Stimulated activated CD4-positive, alpha-beta T cell treated with anti-CD3 and anti-CD28 coated beads, Interleukin-15, amount 100 ng/mL, for 24 hours (primary cell): Measurements from ENCODE around the gene MANEAL.
"Not testable (repeated sequence)": the region's sequence is repeated elsewhere in the genome, so short reads cannot be mapped to it uniquely, and the experiment has no call there.

Experiments used
- DNase-seq: peaks from one replicate; pipeline ENCODE4 v3.0.0-alpha.2; 2020

MANEAL gene, protein sequence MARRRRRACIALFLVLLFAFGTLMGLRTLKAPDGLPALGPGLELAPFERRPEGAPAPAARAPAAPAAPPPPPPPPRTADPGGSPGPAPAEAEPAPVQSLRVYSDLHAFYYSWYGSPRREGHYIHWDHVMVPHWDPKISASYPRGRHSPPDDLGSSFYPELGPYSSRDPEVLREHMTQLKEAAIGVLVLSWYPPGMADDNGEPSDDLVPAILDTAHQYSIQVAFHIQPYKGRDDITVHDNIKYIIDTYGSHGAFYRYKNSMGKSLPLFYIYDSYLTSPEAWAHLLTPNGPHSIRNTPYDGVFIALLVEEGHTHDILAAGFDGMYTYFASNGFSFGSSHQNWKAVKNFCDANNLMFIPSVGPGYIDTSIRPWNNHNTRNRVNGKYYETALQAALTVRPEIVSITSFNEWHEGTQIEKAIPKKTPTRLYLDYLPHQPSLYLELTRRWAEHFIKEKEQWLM

DNA sequence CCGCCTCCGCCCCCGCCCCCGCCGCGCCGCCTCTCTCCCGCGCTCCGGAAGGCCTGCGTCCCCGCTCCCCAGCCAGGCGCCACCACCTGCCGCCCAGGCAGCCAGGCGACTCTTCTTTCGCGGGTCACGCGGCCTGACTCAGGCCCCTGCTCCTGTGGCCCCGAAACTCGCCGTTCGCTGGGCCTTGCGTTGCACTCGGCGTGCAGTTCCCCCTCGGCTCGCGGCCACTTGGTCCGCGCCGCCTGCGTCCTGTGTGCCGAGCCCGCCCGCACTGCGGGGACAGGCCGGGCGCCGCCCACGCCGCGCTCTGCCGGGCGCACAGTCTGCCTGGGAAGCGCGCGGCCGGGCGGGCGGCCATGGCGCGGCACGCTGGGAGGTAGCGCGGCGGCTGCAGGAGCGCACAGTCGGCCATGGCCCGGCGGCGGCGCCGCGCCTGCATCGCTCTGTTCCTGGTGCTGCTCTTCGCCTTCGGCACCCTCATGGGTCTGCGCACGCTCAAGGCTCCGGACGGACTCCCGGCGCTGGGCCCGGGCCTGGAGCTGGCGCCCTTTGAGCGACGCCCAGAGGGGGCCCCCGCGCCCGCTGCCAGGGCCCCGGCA lies at the start of gene MANEAL:
MANEAL (plus strand) TSS at position 75 of the 599 bp plus-strand sequence; CDS start at position 411, 336 bp downstream.
- DNase-seq = peak; percentile 58

DNA sequence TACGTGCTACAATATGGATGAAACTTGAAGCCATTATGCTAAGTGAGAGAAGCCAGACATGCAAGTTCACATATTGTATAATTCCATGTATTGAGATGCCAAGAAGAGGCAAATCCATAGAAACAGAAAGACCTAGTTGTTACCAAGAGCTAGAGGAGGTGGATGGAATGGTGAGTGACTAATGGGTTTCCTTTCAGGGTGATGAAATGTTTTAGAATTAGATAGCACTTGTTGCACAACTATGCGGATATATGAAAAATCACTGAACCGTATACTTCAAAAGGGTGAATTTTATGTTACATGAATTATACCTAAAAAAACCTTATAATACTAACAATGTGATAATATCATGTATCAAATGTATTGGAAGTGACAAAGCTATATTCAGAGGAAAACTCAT lies 46.8 kb upstream of the MANEAL start:
- DNase-seq = no peak

DNA sequence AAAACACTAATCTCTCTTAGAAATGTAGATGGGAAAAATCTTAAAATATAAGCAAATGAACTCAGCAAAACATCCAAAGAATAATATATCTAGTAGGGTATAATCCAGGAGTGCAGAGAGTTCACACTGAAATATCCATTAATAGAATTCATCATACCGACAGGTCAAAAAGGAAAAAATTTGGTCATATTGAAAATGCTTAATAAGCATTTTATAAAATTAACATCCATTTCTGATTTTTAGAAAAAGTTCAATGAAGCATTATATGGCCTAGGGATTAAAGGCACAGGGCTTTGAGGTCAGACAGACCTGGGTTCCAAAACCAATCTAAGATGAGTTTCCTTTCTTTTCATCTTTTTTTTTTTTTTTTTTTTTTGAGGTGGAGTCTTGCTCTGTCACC lies 45.1 kb upstream of the MANEAL start:
- DNase-seq = no peak

DNA sequence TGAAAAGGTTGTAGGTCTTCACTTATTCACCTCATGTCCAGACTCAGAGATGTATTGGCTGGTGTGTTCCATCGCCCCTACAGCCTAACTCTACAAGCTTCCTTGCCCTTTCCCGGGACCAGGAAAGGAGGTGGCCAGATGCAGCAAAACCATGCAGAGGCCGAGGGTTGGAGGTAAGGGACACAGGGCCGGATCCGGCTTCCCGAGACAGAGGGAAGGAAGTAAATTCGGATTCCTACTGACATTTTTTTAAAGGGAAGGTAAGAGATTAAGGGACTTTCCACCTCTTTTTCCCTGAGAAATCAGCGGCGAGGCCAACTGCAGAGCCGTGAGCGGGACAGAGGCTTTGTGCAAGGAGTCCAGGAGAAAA lies 41.4 kb upstream of the MANEAL start:
- DNase-seq = no peak

DNA sequence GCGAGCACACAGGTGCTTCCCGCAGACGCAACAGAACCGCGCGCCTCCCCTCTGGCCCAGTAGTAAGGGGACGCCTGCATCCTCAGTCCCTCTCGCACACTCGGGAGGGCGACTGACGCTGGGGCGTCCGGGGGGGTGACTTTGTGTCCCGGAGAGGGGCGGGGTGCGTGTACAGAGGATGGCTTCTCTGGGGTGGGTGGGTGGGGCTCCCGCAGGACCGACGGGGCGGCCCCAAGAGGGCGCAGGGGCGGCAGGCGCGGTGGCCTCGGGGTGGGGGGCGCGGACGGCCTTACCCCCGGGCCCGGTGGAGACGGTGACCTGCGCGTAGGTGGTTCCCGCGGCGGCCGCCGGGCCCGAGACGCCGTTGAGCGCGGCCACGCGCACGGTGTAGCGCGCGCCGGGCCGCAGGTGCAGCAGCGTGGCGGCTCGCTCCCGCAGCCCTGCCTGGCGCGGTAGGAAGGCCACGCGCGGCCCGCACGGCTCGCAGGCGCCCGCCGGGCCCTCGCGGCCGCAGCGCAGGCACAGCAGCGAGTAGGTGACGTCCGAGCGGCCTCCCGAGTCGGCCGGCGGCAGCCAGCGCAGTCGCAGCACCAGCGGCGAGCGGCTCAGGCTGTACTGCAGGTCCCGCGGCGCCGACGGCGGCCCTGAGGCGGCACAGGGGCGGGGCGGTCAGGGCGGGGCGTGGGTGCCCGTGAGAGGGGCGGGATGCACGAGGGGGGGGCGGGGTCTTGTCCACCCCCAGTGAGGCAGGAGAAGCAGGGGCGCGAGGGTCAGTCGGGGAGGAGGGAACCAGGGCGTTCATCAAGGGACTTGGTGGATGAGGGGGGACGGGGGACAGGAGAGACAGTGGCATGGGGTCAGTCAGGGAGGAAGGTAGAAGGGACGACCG lies 40.8 kb upstream of the MANEAL start:
- peak; percentile 64 for DNase-seq

DNA sequence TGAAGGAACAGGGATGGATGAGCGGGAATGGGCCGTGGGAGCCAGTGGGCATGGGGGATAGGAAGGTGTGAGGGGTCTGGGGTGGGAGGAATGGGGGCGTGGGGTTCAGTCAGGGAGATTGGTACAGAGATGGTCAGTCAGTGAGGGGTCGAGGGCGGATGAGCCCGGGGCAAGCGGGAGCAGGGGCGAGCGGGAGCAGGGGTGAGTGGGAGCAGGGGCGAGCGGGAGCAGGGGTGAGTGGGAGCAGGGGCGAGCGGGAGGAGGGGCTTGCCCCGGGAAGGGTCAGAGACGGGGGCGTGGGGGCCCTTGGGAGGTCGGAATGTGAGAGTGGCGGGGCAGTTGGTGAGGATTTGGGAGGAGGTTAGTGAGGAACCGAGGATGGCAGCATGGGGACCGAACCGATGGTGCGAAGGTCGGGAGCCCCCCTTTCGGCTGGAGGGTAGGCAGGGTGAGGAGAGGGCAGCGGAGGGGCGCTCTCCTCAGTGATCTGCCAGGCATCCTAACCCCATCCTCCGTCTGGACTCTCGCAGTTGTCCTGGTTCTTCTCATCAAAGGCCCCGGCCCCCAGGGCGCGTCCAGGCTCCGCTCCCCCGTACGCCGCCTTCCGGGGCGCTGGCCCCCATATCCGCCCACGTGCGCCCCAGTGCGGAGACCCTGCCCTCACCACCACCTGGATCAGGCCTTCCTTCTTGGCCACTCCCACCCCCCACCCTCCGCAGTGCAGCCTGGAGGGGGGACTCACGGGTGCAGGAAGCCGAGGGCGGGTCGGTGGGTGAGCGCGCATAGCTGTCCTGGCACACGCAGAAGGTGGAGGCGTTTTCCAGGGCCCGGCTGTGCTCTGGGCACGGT lies 40.0 kb upstream of the MANEAL start:
- DNase-seq = peak; percentile 14

DNA sequence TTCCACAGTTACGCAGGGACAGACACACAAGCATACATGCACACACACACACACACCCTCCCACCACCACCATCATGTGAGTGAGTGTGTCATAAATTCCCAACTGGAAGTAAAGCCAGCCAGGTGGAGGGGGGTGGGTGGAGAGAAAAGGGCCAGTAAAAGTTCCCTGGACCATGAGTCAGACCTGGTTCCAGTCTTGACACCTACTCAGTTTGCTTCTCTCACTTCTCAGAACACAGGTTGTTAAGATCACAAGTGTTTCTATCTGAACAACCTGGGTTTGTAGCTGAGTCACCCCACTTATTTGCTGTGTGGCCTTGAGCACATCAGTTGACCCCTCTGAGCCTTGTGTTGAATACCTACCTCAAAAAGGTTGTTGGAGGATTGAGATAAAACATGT lies 38.4 kb upstream of the MANEAL start:
- peak; percentile 65 for DNase-seq

DNA sequence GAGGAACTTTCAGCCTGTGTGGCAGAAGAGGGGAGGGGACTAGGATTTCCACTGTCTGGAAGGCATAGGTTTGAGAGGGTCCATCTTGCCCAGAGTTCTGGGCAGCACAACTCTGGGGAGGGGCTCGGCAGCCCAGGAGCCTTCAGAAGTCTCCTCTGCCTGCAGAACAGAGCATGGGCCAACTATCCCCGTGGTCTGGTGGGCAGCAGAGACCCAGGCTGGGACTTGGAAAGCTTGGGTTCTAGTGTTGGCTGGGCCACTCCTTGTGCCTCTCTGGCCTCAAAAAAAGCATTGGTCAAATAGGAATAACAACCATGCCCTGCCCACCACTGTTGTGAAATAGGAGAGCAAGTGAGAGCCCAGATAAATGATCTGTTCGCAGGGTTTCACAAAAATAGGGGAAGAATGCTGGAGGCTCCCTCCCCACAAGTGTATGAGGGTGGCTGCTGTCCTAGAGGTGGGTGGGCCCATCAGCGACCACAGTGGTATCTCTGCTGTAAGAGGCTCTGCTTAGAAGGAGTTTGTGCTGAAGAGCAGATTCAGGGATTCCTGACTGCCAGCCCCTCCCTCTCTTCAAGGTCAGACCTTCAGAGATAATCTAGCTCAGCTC lies 37.6 kb upstream of the MANEAL start:
- no peak for DNase-seq

DNA sequence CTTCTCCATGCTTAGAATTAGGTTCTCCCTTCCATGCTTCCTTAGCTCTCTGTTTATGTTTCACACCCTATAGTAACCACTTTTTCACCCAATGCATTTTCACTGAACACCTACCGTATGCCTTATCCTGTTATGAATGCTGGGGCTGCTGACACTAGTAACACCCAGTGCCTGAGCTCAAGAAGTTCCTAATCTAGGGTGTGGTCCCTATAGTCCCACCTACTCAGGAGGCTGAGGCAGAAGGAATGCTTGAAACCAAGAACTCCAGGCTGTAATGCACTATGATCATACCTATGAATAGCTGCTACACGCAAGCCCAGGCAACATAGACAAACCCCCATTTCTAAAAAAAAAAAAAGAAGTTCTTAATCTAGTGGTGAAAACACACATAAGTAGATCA lies 34.2 kb upstream of the MANEAL start:
- no peak for DNase-seq

DNA sequence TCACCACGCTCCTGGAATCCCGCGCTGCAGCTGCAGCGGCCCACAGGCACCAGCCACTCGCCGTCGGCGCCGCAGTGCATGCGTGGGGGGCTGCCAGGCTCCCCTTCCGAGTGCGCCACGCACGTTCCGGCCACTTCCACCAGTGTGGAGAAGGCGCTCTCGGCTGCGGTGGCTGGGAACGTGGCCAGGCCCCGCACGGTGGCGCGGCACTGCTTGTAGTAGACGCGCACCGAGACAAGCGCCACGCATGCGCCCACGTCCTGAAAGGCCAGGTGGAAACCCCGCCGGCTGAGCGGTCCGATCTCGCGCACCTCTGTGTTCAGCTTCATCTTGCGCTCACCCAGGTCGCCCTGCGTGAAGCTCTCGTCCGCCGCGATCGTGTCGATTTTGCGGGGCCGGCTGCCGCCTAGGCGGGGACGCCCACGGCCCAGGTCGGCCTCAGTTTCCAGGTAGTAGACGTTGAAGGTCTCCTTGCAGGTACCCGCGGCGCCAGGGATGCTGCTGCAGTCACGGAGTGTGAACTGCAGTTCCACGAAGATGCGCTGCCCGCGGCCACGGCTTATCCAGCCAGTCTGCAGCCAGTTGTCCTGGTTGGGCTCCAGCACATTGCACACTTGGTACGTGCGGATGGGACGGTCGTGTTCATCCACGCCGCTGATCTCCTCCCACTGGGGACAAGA lies 32.1 kb upstream of the MANEAL start:
- no peak for DNase-seq

DNA sequence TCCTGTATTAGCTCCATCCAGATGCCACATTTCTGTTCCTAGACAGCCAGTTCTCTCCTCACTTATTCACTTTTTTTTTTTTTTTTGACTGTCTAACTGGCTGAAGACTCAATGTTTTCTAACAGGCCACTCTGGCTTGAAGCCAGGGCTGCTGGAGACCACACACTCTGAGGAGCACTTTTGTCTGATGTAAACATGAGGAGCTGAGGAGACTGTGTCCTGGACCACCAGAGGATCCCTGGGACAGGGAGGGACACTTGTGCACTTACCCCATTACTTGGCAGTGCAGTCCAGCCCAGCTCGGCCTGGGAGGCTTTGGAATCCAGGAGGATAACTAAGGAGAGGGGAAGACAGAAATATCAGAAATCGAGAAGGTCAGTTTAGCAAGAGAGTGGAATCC lies 31.1 kb upstream of the MANEAL start:
- DNase-seq = no peak

DNA sequence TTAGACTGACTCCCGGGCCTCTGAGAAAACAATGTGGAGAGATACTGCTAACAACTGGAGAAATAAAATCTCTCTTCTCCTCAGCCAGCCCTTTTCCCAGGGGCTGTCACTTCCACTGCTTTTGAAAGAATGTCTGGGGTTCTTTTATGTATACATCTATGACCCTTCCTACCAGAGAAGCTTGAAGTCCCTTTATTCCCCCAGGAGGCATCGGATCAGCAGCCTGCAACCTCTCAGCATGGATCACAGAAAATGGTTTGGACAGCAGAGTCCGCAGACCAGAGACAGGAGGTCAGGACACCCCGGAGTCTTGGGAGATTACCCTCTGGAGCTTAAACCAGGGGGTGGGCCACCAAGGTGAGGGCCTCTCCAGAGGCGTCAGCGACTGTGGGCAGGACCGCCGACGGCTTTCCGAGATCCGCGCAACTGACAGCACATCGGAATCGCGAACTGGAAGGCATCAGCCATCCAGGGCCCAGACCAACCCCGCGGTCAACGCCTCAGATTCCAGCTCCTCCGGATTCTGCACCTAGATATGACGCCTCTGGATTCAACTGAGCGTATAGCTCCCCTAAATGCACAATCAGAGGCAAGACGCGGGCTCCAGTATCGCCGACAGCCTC lies 29.7 kb upstream of the MANEAL start:
- DNase-seq = no peak

DNA sequence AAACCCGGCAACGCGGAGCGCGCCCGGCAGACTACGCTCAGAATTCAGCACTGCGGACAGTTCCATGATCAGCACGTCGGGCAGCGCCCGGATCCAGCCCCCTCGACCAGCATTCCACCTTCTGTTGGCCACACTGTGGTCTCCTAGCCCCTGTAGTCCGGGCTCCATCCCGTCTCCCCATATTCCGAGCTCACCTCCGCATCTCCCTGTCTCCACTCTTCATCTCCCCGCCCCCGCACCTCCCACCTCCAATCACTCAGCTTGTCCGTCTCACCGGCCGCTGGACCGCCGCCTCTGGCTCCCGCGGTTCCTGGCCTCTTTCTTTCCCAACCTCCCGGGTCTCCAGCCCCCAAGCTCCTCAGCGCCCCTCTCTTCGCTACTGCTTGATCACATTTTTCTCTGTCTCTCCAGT lies 29.2 kb upstream of the MANEAL start:
- peak; percentile 69 for DNase-seq

DNA sequence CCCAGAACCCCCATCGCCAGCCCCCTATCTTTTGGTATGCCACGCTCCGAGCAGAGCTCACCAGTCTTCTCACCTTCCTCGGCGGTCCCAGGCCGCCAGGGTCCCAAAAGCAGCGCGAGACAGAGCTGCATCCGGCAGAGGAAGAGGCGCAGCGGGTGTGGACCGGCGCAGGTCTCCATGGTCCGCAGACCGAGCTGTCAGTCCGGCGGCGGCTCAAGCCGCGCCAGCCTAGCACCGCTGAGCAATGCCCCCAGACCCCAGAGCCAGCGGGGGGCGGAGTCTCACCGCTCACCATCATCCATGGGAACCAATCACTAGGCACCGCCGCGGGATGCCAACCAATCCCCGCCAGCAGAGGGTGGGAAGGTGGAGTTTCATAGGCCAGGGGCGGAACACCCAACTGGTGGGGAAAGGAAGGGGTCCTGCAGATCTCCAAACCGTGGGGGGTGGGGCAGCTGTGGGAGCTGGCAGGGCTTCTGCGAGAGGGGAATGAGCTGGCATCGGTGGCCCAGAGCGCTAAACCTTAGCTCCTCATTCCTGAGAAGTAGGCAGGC lies 28.7 kb upstream of the MANEAL start, which contains the start of gene EPHA10:
EPHA10 (minus strand) TSS at position 233 of the 554 bp plus-strand sequence; CDS start at position 179, 54 bp downstream.
- DNase-seq = no peak

DNA sequence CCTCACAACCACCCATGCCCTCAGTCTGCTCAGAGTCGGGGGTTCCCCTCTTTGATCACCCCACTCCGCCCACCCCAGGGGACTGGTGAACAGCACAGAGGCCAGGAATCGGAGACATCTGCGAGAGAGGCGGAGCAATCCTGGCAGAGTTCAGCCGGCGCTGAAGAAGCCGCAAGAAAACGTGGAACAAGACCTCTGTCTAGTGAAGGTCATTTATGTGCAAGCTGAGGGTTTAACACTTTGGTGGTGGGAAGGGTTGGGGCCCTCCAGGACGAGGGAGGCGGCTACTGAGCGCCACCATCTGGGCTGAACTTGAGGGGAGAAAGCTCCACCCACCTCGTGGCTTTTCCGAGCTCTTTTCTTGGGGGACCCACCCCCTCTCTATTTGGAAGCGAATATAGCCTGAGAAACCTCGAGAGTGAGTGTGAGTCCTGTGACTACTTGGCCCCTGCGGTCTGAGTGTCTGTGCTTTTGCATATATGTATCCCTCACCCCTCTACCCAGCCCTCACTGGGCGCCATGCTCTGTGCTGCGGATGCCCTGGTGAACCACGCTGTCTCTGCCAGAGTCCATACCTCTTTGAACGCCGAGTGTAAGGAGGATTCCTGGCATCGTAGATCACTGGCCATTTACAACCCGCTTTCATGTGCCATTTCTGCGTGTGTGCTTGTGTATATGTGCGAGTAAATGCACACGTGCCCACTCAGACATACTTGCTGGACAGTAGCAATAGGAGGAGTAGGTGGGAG lies 27.6 kb upstream of the MANEAL start:
- DNase-seq = peak; percentile 57

DNA sequence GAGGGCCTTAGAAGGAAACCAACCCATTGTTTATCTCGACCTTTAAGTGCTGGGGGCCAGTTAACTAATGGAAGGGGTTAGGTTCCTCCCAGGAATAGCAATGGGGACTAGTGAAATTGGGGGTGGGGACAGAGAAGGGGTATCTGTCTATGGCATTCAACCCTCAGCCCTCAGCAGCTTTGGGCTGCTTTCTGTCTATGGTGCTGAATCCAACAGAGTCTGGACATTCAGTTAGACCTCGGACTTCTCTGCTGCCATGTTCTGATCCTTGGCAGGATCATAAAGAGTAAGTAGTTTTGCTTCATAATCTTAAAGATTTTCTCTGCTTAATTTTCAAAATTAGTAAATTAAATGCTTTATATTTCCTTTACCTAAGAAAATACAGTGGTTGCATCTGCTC lies 26.2 kb upstream of the MANEAL start:
- no peak for DNase-seq

DNA sequence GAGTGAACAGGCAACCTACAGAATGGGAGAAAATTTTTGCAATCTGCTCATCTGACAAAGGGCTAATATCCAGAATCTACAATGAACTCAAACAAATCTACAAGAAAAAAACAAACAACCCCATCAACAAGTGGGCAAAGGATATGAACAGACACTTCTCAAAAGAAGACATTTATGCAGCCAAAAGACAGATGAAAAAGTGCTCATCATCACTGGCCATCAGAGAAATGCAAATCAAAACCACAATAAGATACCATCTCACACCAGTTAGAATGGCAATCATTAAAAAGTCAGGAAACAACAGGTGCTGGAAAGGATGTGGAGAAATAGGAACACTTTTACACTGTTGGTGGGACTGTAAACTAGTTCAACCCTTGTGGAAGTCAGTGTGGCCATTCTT lies 22.2 kb upstream of the MANEAL start:
- DNase-seq = not testable (repeated sequence)

DNA sequence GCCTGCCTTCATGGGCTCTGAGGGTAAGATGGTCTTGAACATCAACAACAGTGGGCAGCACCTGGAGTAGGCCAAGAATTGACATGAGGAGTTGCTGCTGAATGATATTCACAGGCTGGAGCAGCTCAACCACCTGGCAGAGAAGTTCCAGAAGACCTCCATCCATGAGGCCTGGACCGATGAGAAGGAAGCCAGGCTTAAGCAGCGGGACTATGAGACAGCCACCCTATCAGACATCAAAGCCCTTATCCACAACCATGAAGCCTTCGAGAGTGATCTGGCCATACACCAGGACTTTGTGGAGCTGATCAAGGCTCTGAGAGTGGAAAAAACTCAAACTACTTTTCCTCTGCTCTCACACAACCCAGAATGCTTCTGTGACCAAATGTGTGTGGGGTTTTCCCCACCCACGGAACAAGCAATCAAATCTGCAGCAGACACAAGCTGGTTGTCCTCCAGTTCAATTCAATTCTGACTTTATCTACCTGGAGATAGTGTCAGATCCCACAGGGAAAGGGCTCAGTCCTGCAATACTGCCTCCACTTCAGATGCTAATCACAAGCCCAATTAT lies 16.6 kb upstream of the MANEAL start:
- DNase-seq = peak; percentile 54

DNA sequence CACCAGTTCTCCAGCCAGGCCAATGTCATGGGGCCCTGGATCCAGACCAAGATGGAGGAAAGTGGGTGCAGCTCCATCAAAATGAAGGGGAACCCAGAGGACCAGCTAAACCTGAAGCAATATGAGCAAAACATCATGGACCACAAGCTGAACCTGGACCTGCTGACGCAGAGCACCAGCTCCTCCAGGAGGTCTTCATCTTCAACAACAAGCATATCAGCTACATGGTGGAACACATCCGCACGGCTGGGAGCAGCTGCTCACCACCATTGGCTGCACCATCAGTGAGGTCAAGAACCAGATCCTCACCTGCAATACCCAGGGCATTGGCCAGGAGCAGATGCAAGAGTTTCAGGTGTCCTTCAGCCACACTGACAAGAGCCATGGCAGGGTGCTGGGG lies 15.0 kb upstream of the MANEAL start:
- no peak for DNase-seq
